Fibroblast of gingiva (primary cell): ENCODE measurements around the gene PRSS33.

Experiments used
- DNase-seq: peaks from one replicate; pipeline ENCODE4 v3.0.0-alpha.2; 2011; ENCODE audit warnings: low read depth

PRSS33 gene

DNA sequence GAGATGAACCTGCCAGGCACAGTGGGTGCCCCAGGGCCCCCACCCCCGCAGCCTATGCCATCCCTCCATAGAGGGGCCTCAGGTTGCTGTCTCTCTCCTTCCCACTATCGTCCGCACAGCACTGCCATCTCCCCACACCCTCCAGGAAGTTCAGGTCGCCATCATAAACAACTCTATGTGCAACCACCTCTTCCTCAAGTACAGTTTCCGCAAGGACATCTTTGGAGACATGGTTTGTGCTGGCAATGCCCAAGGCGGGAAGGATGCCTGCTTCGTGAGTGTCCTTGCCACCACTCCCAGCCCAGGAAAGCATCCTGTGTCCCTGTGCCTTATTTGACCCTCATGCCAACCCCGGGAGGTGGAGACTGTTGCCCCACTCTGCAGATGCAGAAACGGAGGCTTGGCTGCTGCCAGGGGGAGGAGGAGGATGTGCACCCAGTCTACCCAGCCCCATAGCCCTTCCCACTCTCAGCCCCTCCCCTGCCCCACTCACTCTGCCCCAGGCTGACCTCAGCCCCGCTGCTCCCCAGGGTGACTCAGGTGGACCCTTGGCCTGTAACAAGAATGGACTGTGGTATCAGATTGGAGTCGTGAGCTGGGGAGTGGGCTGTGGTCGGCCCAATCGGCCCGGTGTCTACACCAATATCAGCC, 33.6 kb upstream of the PRSS33 start:
- DNase-seq = no peak

DNA sequence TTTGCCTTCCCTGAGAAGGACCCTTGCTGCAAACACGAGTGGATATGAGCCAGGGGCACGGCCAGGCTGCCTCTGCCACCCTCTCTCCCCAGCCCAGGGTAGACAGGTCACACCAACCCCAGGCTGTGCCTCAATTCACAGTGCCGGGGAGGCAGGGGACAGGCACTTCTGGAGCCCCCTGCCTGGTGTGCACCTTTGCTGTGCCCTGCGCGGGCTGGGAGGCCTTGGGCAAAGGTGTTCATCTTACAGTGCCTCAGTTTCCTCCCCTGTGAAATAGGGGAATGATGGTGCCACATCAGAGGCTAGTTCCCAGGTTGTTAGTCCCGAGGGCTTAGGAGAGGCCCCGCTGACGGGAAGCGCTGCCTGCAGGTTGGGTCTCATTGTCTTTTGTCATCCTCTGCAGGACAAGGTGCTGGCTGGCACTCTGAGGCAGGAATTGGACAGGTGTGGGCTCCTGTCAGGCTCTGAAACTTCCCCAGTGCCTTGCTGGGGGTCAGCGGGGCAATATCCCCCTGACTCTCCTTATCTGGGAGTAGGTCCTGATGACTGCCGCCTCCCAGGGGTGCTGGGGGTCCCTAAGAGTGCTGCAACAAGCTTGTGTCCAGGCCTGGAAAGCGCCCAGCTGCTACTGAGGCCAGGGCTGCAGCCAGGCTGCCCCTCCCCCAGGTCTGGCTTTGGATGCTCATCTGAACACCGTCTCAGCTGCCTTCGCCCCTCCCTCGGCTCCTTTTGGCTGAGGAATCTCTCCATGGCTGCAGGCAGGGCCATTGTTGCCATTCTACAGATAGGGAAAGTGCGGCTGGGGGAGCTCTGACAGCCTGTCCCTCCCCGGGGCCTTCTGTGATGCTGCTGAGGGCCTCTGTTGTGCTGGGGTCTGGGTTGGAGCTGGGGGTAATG, 32.8 kb upstream of the PRSS33 start:
- no peak for DNase-seq

DNA sequence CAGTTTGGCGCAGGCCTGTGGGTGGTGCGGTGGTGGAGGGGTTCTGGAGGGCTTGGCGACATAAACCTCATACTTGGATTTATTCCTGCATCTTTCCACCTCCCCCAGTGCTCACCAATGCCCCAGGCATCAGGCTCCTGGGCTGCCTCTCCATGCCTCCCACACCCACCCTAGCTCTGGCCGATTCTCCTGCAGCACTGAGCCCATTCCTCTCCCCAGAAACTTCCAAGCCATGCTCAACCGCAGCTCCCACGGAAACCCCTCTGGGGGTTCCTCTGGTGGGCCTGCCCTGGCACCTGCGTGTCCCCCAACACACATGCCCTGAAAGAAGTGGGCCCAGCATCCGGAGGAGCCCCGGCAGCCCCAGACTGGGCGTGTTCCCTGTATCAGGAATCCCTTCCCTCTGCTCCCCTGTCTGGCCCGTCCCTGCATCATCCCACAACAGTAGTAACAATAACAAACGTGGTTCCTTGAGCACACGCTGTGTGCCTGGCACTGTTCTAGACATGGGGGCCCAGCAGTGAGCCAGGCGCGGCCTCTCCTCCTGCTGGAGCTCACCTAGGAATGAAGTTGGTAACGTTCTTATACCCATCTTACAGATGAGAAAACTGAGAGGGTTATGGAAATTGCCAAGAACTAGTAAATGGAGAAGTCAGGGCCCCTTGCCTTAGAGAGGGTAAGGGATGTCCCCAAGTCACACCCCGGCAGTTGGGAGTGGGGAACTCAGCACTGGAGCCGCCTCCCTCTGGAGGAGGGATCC, 32.0 kb upstream of the PRSS33 start:
- no peak for DNase-seq

DNA sequence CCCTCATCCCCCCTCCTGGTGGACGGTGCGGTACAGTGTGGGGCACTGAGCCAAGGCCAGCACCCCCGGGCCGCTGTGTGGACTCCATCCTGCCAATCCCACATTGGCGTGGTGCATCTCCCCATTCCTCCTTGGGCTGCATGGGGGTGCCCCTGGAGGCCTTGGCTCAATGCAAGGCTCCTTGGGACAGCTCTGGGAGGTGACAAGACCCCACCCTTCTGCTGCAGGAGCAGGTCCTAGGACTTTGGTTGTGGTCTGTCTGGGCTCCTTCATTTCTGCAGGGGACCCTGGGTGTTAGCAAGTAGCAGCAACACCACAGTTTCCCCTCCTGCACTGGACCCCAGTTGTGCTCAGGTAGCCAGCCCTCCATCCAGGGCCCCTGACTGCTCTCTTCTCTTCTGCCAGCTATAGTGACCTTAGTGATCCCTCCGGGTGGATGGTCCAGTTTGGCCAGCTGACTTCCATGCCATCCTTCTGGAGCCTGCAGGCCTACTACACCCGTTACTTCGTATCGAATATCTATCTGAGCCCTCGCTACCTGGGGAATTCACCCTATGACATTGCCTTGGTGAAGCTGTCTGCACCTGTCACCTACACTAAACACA, 31.0 kb upstream of the PRSS33 start:
- DNase-seq = no peak

DNA sequence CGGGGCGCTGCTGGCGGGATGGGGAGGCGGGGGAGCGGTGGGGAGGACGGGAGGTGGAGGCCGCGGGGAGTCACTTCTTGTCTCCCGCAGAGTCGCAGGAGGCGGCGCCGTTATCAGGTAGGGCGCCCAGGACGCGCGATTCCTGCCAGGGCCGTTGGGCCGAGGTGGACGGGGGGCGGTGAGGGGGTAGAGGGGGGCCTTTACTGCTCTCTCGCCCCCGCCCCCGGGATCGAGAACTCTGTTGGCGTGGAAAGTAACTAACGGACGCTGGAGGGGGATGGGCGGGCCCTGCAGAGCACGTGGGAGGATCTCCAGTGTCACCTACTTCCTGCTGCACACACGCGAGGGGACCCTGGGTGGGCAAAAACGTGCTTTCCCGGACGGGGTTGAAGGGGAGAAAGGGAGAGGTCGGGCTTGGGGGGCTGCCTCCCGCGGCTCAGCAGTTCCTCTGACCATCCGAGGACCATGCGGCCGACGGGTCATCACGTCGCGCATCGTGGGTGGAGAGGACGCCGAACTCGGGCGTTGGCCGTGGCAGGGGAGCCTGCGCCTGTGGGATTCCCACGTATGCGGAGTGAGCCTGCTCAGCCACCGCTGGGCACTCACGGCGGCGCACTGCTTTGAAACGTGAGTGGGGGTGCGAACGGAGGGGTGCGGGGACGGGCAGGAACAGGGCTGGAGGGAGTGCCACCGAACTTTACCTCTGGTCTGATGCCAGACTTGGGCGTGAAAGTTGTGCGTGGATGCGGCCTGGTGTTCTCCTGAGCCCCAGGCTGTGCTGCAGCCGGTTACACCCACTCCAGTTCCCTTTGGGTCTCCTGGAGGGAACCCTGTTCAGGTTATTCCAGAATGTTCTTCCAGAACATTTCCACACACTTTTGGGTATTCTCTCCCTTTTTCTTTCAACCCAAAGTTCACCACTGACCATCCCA, 30.2 kb upstream of the PRSS33 start:
- no peak for DNase-seq

DNA sequence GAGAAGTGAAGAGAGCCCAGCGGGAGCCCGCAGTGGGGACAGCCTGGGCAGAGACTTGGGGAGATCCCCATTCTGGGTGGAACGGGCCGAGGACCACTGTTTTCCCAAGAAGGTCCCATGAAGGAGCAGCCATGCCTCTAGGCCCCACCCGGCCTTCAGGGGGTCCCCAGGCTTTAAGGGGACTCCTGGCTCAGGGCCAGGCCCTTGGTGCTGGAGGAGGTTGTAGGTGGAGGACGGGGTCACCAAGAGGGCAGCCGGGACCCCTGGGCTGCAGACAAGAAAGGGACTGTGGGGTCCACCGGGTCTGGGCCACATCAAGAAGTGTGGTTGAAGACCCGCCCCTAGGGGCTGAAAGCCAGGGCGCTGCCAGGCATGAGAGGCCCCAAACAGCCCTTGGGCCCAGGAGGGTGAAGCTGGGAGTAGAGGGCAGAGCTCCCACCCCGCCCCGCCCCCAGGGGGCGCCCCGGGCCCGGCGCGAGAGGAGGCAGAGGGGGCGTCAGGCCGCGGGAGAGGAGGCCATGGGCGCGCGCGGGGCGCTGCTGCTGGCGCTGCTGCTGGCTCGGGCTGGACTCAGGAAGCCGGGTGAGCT, 29.5 kb upstream of the PRSS33 start, which contains the start of gene PRSS21:
PRSS21 (plus strand) TSS at position 487 of the 589 bp plus-strand sequence; CDS start at position 519, 32 bp downstream.
- DNase-seq = no peak

DNA sequence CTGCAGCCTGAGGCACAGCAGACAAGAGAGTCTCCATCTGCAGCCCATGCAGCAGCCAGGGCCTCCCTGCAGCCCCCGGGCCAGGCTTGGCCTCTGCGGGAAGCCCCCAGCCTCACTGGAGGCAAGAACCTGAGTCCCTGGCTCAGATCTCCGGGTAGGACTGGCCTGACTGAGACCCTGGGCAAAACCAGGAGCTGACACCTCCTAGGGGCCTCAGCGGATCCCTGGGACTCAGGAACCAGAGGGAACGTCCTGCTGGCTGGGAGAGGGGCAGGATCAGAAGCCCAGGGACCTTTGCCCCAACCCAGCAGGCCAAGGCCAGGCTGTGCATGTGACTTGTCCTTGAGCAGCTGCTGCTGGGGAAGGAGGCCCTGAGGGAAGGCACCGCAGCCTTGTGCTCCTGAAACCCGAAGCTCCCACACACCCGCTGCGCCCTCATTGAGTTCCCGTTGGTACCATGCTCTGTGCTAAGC, 28.0 kb upstream of the PRSS33 start:
- DNase-seq = no peak

DNA sequence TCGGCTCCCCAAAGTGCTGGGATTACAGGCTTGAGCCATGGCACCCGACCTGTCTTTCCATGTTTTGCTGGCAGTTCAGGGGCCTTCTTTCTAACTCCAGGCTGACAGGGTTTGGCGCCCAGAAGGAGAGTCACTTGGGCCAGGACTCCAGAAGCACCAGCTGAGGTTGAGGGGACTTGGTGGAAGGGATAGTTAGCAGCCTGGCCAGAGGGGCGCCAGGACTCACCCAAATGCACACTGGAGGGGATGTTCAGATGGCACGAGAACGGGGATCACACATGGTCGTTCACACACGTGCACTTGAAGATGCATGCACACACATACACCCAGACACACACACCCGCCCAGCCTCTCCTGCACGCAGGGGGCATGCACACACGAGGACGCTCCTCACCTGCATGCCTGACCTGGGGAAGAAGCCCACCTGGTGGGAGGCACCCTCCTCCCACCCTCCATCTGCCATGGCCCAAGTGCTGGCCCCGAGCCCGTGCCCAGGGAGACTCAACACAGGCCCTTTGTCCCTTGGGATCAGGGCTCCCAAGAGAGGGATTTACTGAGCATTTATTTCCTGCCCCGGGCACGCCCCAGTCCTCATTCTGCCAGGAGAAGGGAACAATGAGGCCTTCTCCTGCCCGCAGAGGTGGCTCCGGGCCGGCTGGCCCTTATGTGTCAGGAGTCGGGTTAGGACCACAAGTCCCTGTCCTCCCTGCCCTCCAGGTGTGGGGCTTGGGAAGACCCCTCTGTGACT, 27.4 kb upstream of the PRSS33 start:
- no peak for DNase-seq

DNA sequence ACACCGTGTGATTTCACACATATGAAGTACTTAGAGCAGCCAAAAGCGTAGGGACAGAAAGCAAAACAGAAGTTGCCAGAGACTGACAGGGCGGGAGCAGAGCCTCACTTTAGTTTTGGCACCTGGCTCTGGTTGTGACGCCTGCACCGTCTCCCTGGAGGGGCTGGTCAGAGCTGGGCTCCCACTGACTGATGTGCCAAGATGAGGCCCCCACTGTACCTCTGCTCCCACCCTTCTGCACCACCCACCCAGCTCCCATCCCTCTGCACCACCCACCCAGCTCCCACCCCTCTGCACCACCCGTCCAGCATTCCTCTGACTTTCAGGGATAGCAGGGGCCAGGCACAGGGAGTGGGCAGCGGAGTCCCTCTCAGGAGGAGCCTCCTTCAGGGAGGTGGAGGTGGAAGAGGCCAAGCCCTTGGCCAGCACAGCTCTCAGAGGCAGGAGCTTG, 26.4 kb upstream of the PRSS33 start:
- no peak for DNase-seq

DNA sequence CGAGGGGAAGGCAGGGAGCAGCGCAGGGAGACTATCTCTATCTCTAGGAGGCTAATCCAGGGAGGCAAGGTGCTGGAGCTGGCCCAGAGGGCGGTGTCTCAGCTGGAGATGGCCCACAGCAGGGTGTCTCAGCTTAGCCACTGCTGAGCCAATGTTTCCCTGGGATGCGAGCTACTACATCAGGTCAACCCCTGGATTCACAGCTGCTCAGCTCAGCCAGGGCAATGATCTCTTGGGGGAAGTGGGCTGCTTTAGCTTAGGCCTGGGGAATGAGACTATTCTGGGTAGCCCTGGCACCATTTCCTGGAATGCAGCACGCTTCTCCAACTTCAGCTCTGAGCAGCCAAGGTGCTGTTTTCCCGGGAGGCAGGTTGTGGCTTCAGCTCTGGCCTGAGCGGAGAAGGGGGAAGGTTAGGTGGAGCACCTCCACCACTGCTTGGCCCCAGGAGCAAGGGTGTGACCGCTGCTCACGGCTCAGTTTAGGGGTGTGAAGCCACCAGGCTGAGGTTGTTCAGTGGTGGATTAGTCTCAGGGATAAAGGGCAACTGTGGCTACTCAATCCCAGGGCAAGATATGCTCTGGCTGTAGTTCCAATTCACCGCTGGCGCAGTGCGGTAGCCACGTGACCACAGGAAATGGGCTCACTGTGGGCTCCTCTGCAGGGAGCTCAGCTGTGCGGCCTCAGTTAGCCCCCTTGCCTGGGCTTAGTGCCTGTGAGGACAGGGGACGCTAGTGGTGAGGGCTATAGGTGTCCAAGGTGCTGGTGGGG, 24.5 kb upstream of the PRSS33 start:
- DNase-seq = no peak

DNA sequence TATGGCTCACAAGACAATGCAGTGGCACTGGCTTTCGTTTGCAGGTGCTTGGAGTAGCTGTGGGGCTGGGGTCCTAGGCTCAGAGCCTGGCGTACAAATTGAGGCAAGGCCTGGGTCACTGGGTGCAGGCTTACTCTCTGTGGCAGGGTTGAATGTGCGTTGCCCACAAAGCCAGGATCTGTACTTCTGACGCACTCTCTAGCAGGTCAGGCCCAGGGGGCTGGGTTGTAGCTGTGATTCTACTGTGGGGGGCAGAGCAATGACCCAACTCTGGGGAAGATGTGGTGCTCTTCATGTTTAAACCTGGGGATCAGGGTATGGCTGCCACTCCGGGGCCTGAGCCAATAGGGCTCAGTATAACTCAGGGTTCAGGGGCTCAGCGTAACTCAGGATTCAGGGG, 23.3 kb upstream of the PRSS33 start:
- DNase-seq = no peak

DNA sequence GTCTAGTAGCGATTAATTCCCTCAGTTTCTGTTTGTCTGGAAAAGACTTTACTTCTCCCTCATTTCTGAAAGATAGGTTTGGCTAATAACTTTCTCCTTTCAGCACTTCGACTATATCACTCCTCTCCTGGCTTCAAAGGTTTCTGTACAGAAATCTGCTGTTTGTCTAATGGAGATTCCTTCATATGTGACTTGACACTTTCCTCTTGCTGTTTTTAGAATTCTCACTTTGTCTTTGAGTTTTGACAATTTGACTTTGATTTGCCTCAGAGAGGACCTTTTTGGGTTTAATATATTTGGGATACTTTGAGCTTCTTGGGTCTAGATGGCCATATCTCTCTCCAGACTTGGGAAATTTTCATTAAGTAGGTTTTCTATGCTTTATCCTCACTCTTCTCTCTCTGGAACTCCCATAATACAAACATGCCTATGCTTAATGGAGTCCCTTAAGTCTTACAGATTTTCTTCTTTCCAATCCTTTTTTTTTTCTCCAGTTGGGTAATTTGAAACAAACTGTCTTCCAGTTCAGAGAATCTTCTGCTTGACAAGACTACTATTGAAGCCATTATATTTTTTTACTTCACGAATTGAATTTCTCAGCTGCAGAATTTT, 21.9 kb upstream of the PRSS33 start:
- no peak for DNase-seq

DNA sequence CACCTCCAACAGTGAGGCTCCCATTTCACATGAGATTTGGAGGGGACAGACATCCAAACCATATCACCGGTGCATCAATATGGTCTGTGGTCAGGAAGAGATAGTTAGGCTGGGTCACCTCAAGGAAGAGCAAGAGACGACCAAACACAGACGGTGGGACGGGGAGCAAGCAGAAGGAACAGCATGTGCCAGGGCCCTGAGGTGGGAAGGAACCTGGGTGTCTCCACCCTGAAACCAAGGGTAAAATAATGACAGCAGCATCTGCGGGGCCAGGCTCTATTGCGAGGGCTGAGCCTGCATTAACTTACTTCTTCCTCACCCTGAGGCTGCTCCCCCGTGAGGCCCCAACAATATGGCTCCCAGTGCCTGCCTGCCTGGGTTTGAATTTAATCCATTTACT, 20.8 kb upstream of the PRSS33 start:
- DNase-seq = no peak

DNA sequence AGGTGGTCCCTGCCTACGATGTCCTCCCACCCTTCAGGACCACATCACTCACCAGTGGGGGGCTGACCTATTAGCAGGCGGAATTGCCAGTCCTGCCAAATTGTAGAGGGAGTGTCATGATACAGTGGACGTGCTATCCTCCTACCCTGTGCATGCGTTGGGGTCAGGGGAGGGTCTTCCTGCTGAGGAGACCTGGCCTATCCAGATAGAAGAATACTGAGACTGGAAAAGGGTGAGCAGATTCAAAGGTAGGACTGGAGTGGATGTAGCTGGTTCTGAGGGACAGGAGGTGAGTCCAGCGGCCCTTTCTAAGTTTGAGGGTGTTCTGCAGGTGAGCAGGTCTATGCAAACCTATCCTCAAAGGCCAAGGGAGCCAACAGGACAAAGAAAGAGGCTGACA, 18.9 kb upstream of the PRSS33 start:
- no peak for DNase-seq

DNA sequence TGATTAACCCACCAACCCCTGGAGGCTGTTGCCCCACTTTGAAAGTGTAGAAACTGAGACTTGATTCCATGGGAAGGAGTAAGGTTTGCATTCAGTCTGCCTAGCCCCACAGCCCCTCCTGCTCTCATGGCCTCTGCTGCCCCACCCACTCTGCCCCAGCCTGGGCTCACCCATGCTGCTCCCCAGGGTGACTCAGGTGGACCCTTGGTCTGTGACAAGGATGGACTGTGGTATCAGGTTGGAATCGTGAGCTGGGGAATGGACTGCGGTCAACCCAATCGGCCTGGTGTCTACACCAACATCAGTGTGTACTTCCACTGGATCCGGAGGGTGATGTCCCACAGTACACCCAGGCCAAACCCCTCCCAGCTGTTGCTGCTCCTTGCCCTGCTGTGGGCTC, 17.4 kb upstream of the PRSS33 start:
- DNase-seq = no peak

DNA sequence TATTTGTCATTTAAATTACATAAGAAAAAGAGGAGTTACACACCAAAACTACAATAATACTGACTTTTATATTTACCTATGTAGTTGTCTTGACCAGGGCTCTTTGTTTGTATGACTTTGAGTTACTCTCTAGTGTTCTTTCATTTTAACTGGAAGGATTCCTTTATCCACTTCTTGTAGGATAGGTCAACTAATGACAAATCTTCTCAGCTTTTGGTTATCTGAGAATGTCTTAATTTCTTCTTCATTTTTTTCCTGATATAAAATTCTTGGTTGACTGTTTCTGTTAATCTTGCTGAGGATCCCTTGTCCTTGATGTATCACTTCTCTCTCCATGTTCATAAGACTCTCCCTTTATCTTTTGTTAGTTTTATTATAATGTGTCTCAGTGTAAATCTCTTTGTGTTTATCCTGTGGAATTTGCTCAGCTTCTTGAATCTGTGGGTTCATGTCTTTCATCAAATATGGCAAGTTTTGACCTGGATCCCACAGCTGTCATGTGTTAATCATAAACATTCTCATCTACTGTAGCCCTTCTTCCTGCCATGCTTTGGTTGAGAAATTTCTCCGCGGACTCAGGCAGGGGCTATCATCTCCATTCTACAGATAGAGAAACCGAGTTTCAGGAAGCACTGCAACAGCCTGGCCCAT, 16.3 kb upstream of the PRSS33 start:
- DNase-seq = no peak

DNA sequence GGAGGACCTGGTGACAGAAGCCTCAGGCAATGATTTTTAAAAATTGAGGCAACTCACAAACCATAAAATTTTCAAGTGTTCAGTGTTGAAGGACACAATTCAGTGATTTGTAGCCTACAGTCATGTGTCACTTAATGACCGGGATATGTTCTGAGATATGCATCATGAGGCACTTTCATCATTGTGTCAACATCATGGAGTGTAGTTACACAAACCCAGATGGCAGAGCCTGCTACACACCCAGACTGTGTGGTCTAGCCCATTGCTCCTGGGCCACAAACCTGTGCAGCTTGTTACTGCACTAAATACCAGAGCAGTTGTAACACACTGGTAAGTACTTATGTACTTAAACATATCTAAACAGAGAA, 12.5 kb upstream of the PRSS33 start:
- no peak for DNase-seq

DNA sequence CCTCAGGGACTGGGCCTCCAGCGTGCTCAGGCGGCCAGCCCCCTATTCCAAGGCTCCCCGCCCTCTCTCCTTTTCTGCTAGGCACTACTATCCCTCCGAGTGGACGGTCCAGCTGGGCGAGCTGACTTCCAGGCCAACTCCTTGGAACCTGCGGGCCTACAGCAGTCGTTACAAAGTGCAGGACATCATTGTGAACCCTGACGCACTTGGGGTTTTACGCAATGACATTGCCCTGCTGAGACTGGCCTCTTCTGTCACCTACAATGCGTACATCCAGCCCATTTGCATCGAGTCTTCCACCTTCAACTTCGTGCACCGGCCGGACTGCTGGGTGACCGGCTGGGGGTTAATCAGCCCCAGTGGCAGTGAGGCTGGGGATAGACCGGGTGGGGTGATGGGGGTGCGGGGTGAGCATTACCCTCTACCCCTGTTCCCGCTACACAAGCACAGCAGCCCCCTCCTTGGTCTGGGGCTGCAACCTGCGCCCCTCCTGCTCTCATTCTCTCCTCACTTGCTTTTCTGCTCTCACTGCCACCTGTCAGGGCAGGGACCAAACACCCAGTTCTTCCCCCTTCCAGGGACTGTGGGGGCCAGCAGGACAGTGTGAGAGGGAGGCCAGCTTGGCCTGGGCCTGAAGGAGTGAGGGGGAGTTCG, 12.0 kb upstream of the PRSS33 start:
- no peak for DNase-seq
